ENCODE results near the gene CCDC74A.
"Not testable (repeated sequence)": the region's sequence is repeated elsewhere in the genome, so short reads cannot be mapped to it uniquely, and the experiment has no call there.

CCDC74A gene

GRCh38 chr2:131519466-131519865, 8.2 kb upstream of the CCDC74A start:
- no peak for DNase-seq
- no peak for TF ChIP-seq CTCF (IDR thresholded peaks at IDR 0.05; ENCODE audit: borderline replicate concordance, extremely low read depth, low read length, poor library complexity, severe bottlenecking)
- no peak for TF ChIP-seq EZH2 (IDR thresholded peaks at IDR 0.05; ENCODE audit: borderline replicate concordance, low read depth, low read length, severe bottlenecking)
- no peak for ATAC-seq (ENCODE audit: insufficient read depth, low read depth)
- no peaks in the 10 kb centered on the region for H3K9me3 ChIP-seq (ENCODE audit: insufficient read depth, low read length, severe bottlenecking)
- H3K36me3 ChIP-seq (ENCODE audit: insufficient read depth, low read length), result peaks cover 46% of the 10 kb centered on the region
- H2AFZ ChIP-seq (ENCODE audit: low read depth, low read length), result no peak overlapping the region
- no peaks in the 10 kb centered on the region for H3K79me2 ChIP-seq (ENCODE audit: insufficient read depth, low read length)
- H3K9ac ChIP-seq (ENCODE audit: low read depth, low read length), result no peak overlapping the region
- no peak overlapping the region for H3K4me3 ChIP-seq (ENCODE audit: low read depth in 1 of 2, low read length in 2 of 2)
- H3K4me2 ChIP-seq (ENCODE audit: insufficient read depth, low read length), result no peak overlapping the region
- no peaks in the 10 kb centered on the region for H3K4me1 ChIP-seq (ENCODE audit: insufficient read depth, low read length)
- peaks cover 3% of the 10 kb centered on the region for H4K20me1 ChIP-seq (ENCODE audit: insufficient read depth, low read length)
- no peak overlapping the region for H3K27ac ChIP-seq (ENCODE audit: low read length)
- no peaks in the 10 kb centered on the region for H3K27me3 ChIP-seq (ENCODE audit: insufficient read depth, low read length, poor library complexity)

- H3K36me3 ChIP-seq (ENCODE audit: insufficient read depth, low read length), result peaks cover 46% of the 10 kb centered on the region
- not testable (repeated sequence) for H3K27me3 ChIP-seq (ENCODE audit: insufficient read depth, low read length, poor library complexity); H4K20me1 ChIP-seq (ENCODE audit: insufficient read depth, low read length); ATAC-seq (ENCODE audit: insufficient read depth, low read depth); H3K4me3 ChIP-seq (ENCODE audit: low read depth in 1 of 2, low read length in 2 of 2); H3K27ac ChIP-seq (ENCODE audit: low read length); H3K9ac ChIP-seq (ENCODE audit: low read depth, low read length); H3K9me3 ChIP-seq (ENCODE audit: insufficient read depth, low read length, severe bottlenecking); H2AFZ ChIP-seq (ENCODE audit: low read depth, low read length); DNase-seq; H3K4me2 ChIP-seq (ENCODE audit: insufficient read depth, low read length); H3K79me2 ChIP-seq (ENCODE audit: insufficient read depth, low read length); H3K4me1 ChIP-seq (ENCODE audit: insufficient read depth, low read length)
Measured at GRCh38 chr2:131519871-131520470, 7.7 kb upstream of the CCDC74A start.

- Histone ChIP-seq H3K4me2 (ENCODE audit: insufficient read depth, low read length) (no peak overlapping the region), H3K9ac (ENCODE audit: low read depth, low read length) (no peak overlapping the region), H3K79me2 (ENCODE audit: insufficient read depth, low read length) (no peaks in the 10 kb centered on the region), H3K27me3 (ENCODE audit: insufficient read depth, low read length, poor library complexity) (no peaks in the 10 kb centered on the region), H3K4me3 (ENCODE audit: low read depth in 1 of 2, low read length in 2 of 2) (no peak overlapping the region), H4K20me1 (ENCODE audit: insufficient read depth, low read length) (peaks cover 3% of the 10 kb centered on the region), H2AFZ (ENCODE audit: low read depth, low read length) (no peak overlapping the region), H3K4me1 (ENCODE audit: insufficient read depth, low read length) (no peaks in the 10 kb centered on the region), H3K36me3 (ENCODE audit: insufficient read depth, low read length) (peaks cover 42% of the 10 kb centered on the region), H3K27ac (ENCODE audit: low read length) (no peak overlapping the region), H3K9me3 (ENCODE audit: insufficient read depth, low read length, severe bottlenecking) (no peaks in the 10 kb centered on the region)
- ATAC-seq (ENCODE audit: insufficient read depth, low read depth) (no peak), DNase-seq (no peak)
- TF ChIP-seq CTCF (IDR thresholded peaks at IDR 0.05; ENCODE audit: borderline replicate concordance, extremely low read depth, low read length, poor library complexity, severe bottlenecking), result no peak
- no peak for TF ChIP-seq EZH2 (IDR thresholded peaks at IDR 0.05; ENCODE audit: borderline replicate concordance, low read depth, low read length, severe bottlenecking)
Measured at GRCh38 chr2:131520526-131520925, 7.2 kb upstream of the CCDC74A start.

GRCh38 chr2:131521524-131521923, 6.2 kb upstream of the CCDC74A start:
- peaks cover 39% of the 10 kb centered on the region for H3K36me3 ChIP-seq (ENCODE audit: insufficient read depth, low read length)
- ATAC-seq (ENCODE audit: insufficient read depth, low read depth); H3K79me2 ChIP-seq (ENCODE audit: insufficient read depth, low read length); H3K4me3 ChIP-seq (ENCODE audit: low read depth in 1 of 2, low read length in 2 of 2); H3K9me3 ChIP-seq (ENCODE audit: insufficient read depth, low read length, severe bottlenecking); H2AFZ ChIP-seq (ENCODE audit: low read depth, low read length); H3K4me1 ChIP-seq (ENCODE audit: insufficient read depth, low read length); H3K4me2 ChIP-seq (ENCODE audit: insufficient read depth, low read length); DNase-seq; H4K20me1 ChIP-seq (ENCODE audit: insufficient read depth, low read length); H3K9ac ChIP-seq (ENCODE audit: low read depth, low read length); H3K27me3 ChIP-seq (ENCODE audit: insufficient read depth, low read length, poor library complexity); H3K27ac ChIP-seq (ENCODE audit: low read length): not testable (repeated sequence)
